Liver (tissue), 9 donors: Measurements from ENCODE around the gene RETREG1. TPM values are rescaled to one million over a fixed set of nuclear protein-coding genes. Genes with fewer than 3 reads are reported as not detected.

Experiments
- DNase-seq: peaks from one replicate; pipeline ENCODE4 v3.0.0-alpha.2; 2017; ENCODE audit warnings: low spot score
- H3K27ac ChIP-seq, 2 donors: one replicate each; pipeline ENCODE4 v1.7.0; 2013; ENCODE audit warnings: inconsistent platforms in 2 of 2, low read length in 2 of 2, control low read depth in 1 of 2, low read depth in 1 of 2, mild to moderate bottlenecking in 1 of 2
- H3K27me3 ChIP-seq, 4 donors: one replicate each; pipeline versions ENCODE4 v1.6.1 to v1.7.0; 2013; ENCODE audit warnings: low read length in 3 of 4, inconsistent platforms in 1 of 4, mild to moderate bottlenecking in 1 of 4, moderate library complexity in 1 of 4; ENCODE audit not compliant: control insufficient read depth in 4 of 4, insufficient read depth in 4 of 4
- H3K36me3 ChIP-seq, 4 donors: one replicate each; pipeline versions ENCODE4 v1.6.1 to v1.7.0; 2013; ENCODE audit warnings: low read length in 3 of 4, mild to moderate bottlenecking in 3 of 4, low read depth in 1 of 4, moderate library complexity in 1 of 4; ENCODE audit not compliant: control insufficient read depth in 4 of 4, insufficient read depth in 3 of 4
- H3K4me1 ChIP-seq, 4 donors: one replicate each; pipeline versions ENCODE4 v1.6.1 to v1.7.0; 2013; ENCODE audit warnings: low read length in 3 of 4, mild to moderate bottlenecking in 3 of 4, moderate library complexity in 1 of 4; ENCODE audit not compliant: control insufficient read depth in 4 of 4, insufficient read depth in 4 of 4
- H3K4me3 ChIP-seq, 3 donors: one replicate each; pipeline versions ENCODE4 v1.6.1 to v1.7.0; 2013; ENCODE audit warnings: low read length in 3 of 3, control low read depth in 1 of 3, low read depth in 1 of 3, mild to moderate bottlenecking in 1 of 3
- H3K9ac ChIP-seq, 2 donors: one replicate each; pipeline ENCODE4 v1.7.0; 2013; ENCODE audit warnings: low read length in 2 of 2, mild to moderate bottlenecking in 2 of 2, moderate library complexity in 2 of 2, control low read depth in 1 of 2, low read depth in 1 of 2
- H3K9me3 ChIP-seq, 4 donors: one replicate each; pipeline versions ENCODE4 v1.6.1 to v1.7.0; 2013; ENCODE audit warnings: low read length in 3 of 4; ENCODE audit not compliant: control insufficient read depth in 4 of 4
- ATF3 ChIP-seq: IDR thresholded peaks from 2 replicates; pipeline ENCODE4 v1.6.1; 2016; ENCODE audit warnings: antibody characterized with exemption
- CTCF ChIP-seq: fragments of 150-350 bp; IDR thresholded peaks from 2 replicates; pipeline ENCODE4 v1.5.1; 2017; ENCODE audit warnings: improper control_type of control experiment, low read depth, low read length; ENCODE audit not compliant: missing input control
- EGR1 ChIP-seq, 2 donors: IDR thresholded peaks; 2 replicates each; pipeline ENCODE4 v1.6.1; 2016 to 2018; ENCODE audit warnings: antibody characterized with exemption in 2 of 2, low read depth in 2 of 2
- FOXA1 ChIP-seq: IDR thresholded peaks from 2 replicates; pipeline ENCODE4 v1.6.1; 2016; ENCODE audit warnings: antibody characterized with exemption
- FOXA2 ChIP-seq: IDR thresholded peaks from 2 replicates; pipeline ENCODE4 v1.6.1; 2016; ENCODE audit warnings: antibody characterized with exemption
- GABPA ChIP-seq, 2 donors: IDR thresholded peaks in 1 of 2; conservative IDR thresholded peaks in 1 of 2; 2 replicates each; pipeline ENCODE4 v1.6.1; 2016; ENCODE audit warnings: antibody characterized with exemption in 2 of 2, mild to moderate bottlenecking in 1 of 2, moderate library complexity in 1 of 2
- HNF4A ChIP-seq, 2 donors: conservative IDR thresholded peaks; 2 replicates each; pipeline ENCODE4 v1.6.1; 2016; ENCODE audit warnings: antibody characterized with exemption in 2 of 2, mild to moderate bottlenecking in 2 of 2
- HNF4G ChIP-seq: IDR thresholded peaks from 2 replicates; pipeline ENCODE4 v1.6.1; 2016; ENCODE audit warnings: antibody characterized with exemption
- JUND ChIP-seq, 2 donors: IDR thresholded peaks; 2 replicates each; pipeline ENCODE4 v1.6.1; 2016; ENCODE audit warnings: antibody characterized with exemption in 2 of 2
- MAX ChIP-seq: IDR thresholded peaks from 2 replicates; pipeline ENCODE4 v1.6.1; 2016; ENCODE audit warnings: antibody characterized with exemption
- NR2F2 ChIP-seq: IDR thresholded peaks from 2 replicates; pipeline ENCODE4 v1.6.1; 2016; ENCODE audit warnings: antibody characterized with exemption
- RAD21 ChIP-seq, 2 donors: IDR thresholded peaks; 2 replicates each; pipeline ENCODE4 v1.6.1; 2016; ENCODE audit warnings: antibody characterized with exemption in 2 of 2, mild to moderate bottlenecking in 2 of 2
- REST ChIP-seq: IDR thresholded peaks from 2 replicates; pipeline ENCODE4 v1.6.1; 2016; ENCODE audit warnings: antibody characterized with exemption, mild to moderate bottlenecking
- RXRA ChIP-seq, 2 donors: IDR thresholded peaks; 2 replicates each; pipeline ENCODE4 v1.6.1; 2017 to 2018; ENCODE audit warnings: antibody characterized with exemption in 2 of 2, mild to moderate bottlenecking in 1 of 2
- SP1 ChIP-seq: IDR thresholded peaks from 2 replicates; pipeline ENCODE4 v1.6.1; 2018; ENCODE audit warnings: antibody characterized with exemption, mild to moderate bottlenecking
- TAF1 ChIP-seq: conservative IDR thresholded peaks from 2 replicates; pipeline ENCODE4 v1.6.1; 2016; ENCODE audit warnings: antibody characterized with exemption, mild to moderate bottlenecking
- YY1 ChIP-seq: IDR thresholded peaks from 2 replicates; pipeline ENCODE4 v1.6.1; 2016; ENCODE audit warnings: antibody characterized with exemption, mild to moderate bottlenecking
- ZBTB33 ChIP-seq: IDR thresholded peaks from 2 replicates; pipeline ENCODE4 v1.6.1; 2016; ENCODE audit warnings: antibody characterized with exemption
- WGBS: extraction: QIAGEN DNeasy Blood & Tissue Kit; methylation state at CpG from one replicate; pipeline ENCODE4 v1.1.7; 2013; 5-methylcytosine and 5-hydroxymethylcytosine counted together
- polyA plus RNA-seq, 2 donors: library from polyadenylated mRNA; stranded (reverse) in 1 of 2; unstranded in 1 of 2; fragments of 200-250 nt in 1 of 2; fragments of >200 nt in 1 of 2; fragmentation: Nextera tagmentation in 1 of 2; extraction: Ambion mirVana in 1 of 2; gene quantifications; one replicate each; pipeline versions ENCODE4 v1.2.1 to v1.2.3, GENCODE V29; 2013 to 2015
- total RNA-seq, 2 donors: library from RNA; depleted of rRNA; stranded (reverse); fragments of >200 nt; gene quantifications; one replicate each; pipeline ENCODE4 v1.2.3, GENCODE V29; 2014
- donor health status: healthy.
- donor health status: healthy.
- donor health status: healthy.
- donor health status: healthy.
- donor health status: healthy.

The RETREG1 gene
- total and polyA plus RNA-seq, 4 donors = 0.70 to 28.1 (median 4.2) TPM

GRCh38 chr5:16574789-16575721 is 41.7 kb downstream of the RETREG1 start:
- WGBS = 59% methylated on average over 12 of the region's 12 CpGs
- Histone ChIP-seq H3K27ac (peak overlapping the region; percentile 39 to 55), H3K4me1 (peaks cover 15 to 31% (median 27%) of the 10 kb centered on the region in 4 donors), H3K9me3 (no peaks in the 10 kb centered on the region), H3K36me3 (no peaks in the 10 kb centered on the region), H3K9ac (no peak overlapping the region), H3K4me3 (no peak overlapping the region), H3K27me3 (no peaks in the 10 kb centered on the region)
- DNase-seq = no peak
- TF ChIP-seq REST = no peak
- TF ChIP-seq FOXA2 = peak; percentile 22
- TF ChIP-seq MAX = no peak
- no peak for TF ChIP-seq CTCF
- TF ChIP-seq YY1 = peak; percentile 50
- no peak for TF ChIP-seq FOXA1
- no peak for TF ChIP-seq GABPA (IDR thresholded peaks at IDR 0.05 in 1 of 2, conservative IDR thresholded peaks at IDR 0.05 in 1 of 2)
- TF ChIP-seq EGR1 (IDR thresholded peaks at IDR 0.05; ENCODE audit: low read depth in 2 of 2) = no peak
- no peak for TF ChIP-seq ATF3
- peak; percentile 28 for TF ChIP-seq HNF4G
- TF ChIP-seq ZBTB33 = no peak
- TF ChIP-seq HNF4A (conservative IDR thresholded peaks at IDR 0.05) = peak; percentile 76 to 79
- TF ChIP-seq RXRA (IDR thresholded peaks at IDR 0.05) = peak; percentile 52 to 61
- peak; percentile 43 for TF ChIP-seq SP1
- TF ChIP-seq RAD21 (IDR thresholded peaks at IDR 0.05) = peak in 1 of 2 donors; percentile 20
- no peak for TF ChIP-seq TAF1
- TF ChIP-seq NR2F2 = no peak
- TF ChIP-seq JUND (IDR thresholded peaks at IDR 0.05) = peak; percentile 44 to 58
